HG02885 (cell line): ENCODE data around the gene PACS1.
"Not testable (repeated sequence)": the region's sequence is repeated elsewhere in the genome, so short reads cannot be mapped to it uniquely, and the experiment has no call there.

Source experiments
- ATAC-seq: cut with Tn5 transposase; IDR thresholded peaks from one replicate; pipeline ENCODE4 v1.9.1; 2021; ENCODE audit warnings: mild to moderate bottlenecking; ENCODE audit not compliant: unreplicated experiment, poor library complexity

PACS1 gene

DNA sequence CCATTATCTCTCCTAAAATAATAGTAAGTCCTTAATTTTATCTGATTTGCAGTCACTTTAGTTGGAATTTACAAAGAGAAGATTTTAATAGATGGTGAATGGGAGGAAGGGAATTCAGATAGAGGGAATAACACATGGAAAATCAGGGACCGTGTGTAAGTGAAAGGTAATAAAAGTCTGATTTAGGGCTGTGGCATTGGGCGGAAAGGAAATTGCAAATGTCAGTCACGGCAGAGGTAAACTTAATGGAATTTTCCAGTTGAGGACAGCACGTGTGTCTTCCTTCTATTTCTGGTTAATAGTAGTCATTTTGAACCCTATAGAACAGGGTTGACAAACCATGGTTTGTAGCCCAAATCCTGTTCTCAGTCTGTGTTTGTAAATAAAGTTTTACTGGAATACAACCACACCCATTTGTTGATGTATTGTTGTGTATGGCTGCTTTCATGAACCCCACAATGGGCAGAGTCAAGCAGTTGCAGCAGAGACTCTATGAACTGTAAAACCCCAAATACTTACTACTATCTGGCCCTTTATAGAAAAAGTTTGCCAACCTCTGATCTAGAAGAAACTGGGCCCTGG is 34.1 kb downstream of the PACS1 start:
- ATAC-seq = no peak

DNA sequence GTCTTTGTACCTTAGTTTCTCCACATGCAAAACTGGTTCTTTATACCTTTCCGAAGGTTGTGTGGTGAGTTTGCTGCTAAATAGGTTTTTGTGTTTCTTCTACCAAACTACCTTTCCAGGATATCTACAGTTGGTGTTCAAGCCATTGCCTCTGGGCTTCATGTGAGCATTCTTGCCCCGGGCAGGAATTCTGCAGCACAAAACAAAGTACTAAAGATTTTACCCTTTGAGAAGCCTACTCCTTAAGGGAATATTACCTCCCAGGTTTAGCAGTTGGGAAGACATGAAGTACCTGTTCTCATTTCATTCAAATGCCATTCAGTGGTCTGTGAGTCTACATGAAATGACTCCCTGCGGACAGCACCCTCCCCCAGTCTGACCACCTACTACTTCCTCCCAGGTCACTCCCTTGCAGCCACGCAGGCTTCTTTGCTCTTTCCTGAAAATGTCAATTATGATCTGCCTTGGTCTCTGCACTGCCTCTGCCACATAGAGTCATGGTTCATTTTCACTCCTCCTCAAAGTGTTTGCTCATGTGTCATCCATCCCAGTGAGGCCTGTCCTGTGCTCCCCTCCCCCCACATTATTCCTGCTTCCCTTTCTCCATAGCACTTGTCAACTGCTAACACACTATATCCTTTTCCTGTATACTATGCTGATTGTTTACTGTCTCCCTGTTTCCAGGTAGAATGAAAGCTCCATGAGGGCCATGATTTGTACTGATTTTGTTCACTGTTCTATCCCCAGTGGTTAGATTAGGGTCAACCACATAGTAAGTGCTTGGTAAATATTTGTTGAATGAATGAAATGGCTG is 36.9 kb downstream of the PACS1 start:
- no peak for ATAC-seq

DNA sequence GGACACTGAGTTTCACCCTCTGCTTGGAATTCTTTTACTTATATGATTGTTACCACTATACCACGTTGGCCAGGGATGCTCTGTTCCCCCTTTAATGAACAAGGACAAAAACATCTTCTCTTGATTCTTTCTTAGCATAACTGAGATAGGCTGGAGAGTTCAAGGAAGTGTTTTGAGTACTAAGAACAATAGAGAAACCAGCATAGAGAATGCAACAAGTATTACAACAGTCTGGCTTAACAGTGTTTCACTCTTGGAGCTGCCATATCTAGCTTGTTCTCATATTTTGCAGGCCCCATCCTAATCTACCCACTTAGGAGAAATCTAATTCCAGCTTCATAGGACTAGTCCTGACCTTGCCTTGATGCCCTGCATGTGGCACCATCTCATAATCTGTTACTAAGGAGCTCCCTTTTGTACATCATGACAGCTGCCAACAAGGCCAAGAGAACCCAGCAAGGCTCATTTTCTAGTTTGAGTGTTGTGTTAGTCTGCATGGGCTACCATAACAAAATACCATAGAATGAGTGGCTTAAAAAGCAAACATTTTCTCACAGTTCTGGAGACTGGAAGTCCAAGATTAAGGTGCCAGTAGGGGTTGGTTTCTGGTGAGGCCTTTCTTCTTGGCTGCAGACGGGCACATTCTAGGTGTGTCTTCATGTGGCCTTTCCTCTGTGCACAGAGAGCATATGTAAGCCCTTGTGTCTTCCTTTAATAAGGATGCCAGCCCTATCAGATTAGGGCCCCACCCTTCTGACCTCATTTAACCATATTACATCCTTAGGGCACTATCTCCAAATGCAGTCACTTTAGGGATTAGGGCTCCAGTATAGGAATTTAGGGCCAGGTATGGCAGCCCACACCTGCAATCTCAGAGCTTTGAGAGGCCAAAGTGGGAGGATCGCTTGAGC is 37.8 kb downstream of the PACS1 start:
- no peak for ATAC-seq

DNA sequence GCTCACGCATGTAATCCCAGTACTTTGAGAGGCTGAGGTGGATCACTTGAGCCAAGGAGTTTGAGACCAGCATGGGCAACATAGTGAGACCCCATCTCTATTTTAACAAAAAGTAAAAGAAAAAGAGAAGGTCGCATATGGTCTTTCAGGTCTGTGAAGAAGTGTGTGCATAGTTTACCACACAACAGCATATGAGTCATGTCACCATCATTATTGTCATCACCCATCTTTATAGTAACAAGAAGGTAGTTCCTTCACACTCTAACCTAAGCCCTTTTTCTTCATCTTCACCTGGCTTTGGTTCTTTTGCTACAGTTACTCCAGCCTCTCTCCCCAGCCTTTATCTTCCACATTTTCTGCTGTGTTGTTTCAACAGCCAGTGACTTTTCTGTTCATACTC is 39.2 kb downstream of the PACS1 start:
- ATAC-seq = no peak

DNA sequence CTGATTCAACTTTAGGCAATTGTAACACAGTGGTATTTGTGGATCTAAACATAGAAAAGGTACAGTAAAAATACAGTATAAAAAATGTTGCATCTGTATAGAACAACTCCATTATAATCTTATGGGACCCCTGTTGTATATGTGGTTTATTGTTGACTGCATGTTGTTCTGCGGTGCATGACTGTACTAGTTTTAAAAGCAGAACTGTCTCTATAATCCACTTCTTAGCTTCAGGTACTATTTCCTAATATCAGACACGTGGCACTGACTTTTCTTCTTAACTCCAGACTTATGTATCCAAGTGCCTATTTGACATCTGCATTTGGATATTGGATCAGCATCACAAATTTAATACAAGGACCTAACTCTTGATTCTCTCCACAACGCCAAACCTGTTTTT is 41.1 kb downstream of the PACS1 start:
- ATAC-seq = no peak

DNA sequence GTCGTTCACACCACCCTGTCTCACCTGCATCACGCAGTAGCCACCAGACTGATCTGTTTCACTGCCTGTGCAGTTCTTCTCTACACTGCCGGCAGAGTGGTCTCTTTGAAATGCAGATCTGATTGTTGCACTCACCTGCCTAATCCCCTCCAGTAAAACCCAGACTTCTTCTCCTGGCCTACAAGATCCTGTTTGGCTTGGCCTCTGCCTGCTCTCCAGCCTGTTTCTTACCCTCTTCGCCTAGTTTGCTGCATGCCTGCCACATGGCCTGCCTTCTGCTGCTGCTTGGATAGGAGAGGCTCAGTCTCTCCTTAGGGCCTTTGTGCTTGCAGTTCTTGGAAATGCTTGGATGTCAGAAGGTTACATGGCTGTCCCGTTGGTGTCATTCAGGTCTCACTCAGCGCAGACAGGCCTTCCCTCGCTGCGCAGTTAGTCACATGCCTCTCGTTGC is 42.0 kb downstream of the PACS1 start:
- ATAC-seq = no peak

DNA sequence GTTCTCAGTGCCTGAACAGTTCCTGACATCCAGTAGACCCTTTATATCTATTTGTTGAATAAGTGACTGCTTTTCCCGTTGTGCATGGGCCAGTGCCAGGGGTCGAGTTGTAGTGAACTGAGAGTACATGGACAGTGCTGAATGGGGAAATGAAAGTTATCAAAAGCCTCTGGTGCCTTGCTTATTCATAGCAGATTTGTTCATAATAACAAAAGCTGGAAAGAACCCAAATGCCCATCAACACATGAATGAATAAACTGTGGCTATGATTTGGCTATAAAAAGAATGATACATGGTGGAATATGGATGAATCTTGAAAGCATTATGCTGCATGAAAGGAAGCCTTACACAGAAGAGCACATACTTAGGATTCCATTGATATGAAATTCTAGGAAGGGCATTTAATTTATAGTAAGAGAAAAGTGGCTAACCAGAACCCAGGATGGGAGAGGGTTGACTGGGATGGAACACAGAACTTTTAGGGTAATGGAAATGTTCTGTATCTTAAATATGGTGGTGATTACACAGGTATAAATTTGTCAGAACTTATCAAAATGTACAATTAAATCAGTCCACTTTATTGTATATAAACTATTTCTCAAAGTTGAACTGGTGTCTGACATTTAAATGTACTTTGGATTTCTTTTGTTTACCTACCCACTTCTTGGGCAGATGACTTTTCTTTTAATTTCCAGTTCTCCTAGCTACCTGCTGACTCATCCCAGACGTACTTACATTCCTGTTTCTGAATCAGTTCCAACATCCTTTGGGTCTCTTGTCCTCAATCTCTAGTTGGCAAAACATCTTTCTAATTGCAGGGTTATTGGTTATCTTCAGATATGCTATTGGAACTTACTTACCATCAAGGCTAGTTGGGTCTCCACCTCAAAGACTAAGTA is 42.8 kb downstream of the PACS1 start:
- ATAC-seq = no peak

DNA sequence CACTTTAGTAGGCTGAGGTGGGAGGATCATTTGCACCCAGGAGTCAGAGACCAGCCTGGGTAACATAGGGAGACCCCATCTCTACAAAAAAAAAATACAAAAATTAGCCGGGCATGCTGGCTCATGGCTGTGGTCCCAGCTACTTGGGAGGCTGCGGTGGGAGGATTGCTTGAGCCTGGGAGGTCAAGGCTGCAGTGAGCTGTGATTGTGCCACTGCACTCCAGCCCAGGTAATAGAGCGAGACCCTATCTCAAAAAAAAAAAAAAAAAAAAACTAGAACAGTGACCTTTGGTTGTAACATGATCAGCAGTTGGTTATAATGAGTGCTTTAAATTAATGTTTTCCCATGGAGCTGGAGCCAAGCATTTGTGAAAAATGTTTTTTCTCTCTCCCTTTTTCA is 44.9 kb downstream of the PACS1 start:
- not testable (repeated sequence) for ATAC-seq

DNA sequence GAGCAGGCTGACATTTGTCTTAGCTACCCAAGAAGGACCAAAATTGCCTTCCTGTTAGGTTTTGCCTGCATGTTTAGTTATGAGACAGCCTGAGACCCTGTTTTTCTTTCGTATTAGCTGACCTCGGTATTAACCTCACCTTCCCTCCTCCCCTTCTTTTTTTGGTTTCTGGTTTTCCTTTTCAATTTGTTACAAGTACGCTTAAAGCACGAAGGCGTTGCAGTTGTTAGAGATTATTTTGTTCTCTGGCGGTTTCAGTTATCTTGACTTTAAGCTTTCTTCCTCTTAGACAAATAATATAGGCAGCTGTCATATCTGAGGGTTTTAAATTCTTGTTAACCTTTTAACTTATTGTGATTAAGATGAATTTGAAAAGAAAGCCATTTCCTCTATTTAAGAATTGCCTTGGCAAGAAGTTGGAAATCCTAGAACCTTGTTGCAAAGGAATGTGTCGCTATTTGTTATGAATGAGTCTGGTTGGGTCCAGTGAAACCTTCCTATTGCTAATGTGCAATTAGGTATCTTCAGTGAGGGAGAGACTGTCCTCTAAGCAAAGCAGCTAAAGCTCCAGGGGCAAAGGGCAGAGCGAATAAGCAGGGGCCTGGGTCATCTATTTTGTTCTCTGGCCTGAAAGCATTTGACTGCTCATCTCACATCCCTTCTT is 45.7 kb downstream of the PACS1 start:
- ATAC-seq = peak; percentile 45

DNA sequence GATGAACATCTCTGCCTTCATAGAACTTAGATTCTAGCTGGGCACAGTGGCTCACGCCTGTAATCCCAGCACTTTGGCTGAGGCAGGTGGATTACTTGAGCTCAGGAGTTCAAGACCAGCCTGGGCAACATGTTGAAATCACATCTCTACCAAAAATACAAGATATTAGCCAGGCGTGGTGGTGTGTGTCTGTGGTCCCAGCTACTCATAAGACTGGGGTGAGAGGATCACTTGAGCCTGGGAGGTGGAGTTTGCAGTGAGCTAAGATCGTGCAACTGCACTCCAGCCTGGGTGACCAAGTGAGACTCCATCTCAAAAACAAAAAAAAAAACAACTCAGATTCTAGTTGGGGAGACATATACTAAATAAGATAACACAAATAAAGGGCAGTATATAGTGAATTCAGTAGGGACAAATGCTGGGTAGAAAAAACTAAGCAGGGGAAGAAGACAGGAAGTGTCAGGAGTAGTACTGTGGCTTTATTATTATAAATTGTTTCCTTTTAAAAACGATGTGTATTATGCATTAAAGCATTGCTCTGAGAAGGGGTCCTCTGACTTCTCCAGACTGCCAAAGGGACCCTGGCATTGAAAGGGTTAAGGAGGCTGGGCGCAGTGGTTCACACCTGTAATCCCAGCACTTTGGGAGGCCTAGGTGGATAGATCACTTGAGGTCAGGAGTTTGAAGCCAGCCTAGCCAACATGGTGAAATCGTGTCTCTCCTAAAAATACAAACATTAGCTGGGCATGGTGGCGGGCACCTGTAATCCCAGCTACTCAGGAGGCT is 46.7 kb downstream of the PACS1 start:
- ATAC-seq = no peak

DNA sequence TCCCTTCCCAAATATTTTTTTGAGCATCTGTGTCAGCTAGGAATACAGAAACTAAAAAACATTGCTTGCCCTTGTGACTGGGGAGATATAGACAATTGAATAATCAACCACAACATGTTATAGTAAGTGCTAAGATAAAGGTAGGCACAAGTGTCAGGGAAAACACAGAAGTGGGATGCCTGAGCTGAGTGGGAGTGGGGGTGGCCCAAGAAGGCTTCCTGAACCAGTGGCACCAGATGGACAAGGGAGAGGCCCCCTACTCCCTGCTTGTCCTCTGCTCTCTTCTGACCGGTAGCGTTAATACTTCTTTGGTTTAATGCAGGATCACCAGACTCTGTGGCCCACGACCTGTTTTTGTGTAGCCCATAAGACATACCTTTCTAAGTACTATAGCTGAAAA is 48.8 kb downstream of the PACS1 start:
- ATAC-seq = no peak

DNA sequence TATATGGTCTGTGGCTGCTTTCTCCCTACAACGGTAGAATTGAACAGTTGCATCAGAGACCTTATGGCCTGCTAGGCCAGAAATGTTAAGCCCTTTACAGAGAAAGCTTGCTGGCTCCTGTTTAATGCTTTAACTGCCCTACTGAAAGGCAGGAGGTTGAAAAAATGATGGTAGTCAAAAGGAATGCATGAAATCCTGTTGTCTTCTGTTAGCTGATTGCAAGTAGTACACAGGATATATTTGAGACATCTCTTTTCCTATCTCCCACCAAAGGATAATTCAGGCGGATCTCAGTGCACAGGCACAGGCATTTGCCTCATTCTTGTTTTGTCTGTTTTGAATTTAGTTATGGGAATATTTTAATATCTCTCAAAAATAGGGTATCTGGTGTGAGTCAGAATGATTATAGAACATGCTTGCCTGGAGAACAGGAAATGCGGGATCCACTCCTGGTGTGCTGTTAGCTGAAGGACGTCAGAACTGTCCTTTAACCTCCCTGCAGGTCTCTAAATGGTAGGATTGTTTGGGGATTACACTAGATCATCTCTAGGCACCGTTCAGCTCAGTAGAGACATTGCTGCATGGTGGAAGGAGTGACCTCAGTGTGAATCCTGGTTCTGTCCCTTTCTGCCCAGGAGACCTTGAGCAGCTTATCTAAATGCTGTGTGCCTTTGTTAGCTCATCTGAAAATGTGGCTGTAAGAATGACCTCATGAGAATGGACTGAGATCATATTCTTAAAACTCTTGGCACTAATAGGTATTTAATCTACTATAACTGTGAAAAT is 49.5 kb downstream of the PACS1 start:
- ATAC-seq = no peak

DNA sequence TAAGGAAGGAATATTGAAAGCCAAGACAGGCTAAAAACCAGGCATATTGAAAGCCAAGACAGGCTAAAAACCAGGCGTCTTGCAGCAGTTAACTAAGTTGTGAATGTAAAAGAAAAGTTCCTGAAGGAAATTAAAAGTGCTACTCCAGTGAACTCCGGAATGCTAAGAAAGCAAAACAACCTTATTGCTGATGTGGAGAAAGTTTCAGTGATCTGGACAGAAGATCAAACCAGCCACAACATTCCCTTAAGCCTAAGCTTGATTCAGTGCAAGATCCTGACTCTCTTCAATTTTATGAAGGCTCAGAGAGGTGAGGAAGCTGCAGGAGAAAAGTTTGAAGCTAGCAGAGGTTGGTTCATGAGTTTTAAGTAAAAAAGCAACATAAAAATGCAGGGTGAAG is 51.4 kb downstream of the PACS1 start:
- ATAC-seq = no peak

DNA sequence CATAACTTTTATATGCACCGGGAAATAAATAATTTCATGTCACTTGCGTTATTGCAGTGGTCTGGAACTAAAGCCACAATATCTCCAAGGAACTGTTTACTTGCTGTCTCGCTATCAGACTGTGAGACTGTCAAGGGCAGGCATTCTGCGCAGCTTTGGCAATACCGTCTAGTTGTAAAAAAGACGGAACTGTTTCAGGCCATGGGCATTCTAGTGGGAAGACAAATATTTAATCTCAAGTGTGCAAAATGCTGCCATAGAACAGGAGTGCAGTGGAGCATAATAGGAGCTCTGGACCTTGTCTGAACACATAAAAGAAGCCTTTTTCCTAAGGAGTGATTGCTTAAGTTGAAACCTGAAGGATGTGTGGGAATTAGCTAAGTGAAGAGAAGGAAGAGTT is 53.8 kb downstream of the PACS1 start:
- no peak for ATAC-seq

DNA sequence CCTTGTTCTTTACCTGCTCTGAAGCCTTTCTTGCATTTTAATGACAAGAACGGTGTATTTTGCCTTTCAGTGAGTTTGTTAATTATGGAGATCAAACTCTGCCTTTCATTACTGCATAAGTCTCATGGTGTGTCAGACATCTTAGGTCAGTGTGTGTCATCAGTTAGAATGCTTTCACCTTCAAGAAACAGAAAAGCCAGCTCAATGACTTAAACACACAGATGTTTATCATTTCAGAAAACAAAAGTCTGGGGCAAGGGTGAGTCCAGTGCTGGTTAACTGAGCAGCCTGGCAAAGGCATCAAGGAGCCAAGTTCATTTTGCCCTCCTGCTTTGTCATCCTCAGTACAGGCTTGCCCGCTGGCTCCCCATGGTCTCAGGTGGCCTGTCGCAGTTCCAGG is 54.5 kb downstream of the PACS1 start:
- ATAC-seq = no peak

DNA sequence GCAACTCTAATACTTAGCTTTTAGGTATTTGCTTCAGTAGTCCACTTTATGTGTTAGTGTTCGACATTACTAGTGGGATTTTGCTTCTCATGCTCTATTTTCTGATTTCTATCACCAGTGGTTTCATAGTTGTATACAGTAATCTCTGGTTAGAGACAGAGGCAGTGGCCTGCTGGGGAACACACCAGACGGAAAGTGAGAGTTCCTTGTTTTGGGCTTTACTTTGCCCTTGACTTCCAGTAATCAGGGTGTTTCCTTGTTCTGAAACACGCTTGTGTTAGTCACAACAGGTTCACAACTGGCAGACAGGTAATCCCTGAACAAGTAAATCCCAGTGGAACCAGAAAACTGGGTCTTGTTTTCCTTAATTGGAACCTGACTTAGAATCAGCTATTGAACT is 56.0 kb downstream of the PACS1 start:
- no peak for ATAC-seq

DNA sequence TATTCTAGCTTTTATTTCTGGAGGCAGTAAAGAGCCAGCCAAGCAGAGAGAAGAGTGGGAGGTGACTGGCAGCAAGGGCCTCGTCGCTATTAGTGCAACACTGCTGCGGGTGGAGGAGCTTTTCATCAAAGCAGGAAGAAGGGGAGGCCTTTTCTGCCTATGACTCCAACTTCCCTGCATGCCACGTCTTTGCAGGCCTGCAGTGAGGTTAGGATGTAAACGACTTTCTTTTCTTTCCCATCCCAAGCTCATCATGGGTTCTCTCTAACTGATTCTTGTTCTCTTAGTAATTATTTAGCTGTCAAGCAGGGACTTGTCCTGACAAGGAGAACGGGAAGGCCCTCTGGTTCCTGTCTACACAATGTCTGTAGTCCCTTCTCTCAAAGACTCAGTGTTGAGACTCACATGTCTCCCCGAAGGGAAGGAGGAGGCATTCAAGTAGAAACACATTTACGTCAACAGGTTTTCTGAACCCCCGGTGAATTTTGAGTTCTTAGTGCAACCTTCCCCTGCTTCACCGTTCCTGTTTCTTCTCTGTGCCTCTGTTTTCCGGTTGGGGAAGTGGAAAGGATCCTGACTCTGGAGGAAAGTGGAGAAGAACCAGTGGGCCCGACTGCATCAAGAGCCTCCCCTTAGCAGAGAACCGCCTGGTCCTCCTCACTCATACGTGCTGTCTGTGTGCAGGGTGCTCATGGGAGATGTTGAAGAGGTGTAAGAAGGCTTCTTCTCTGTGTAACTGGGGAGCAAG is 56.9 kb downstream of the PACS1 start:
- ATAC-seq = peak; percentile 69
